Measurements from ENCODE around the gene HOXC5.

The HOXC5 gene

GRCh38 chr12:54047160-54047963 lies 14.5 kb downstream of the HOXC5 start:
- no peak for DNase-seq (ENCODE audit: low read depth)

- DNase-seq (ENCODE audit: low read depth): no peak
Observed at GRCh38 chr12:54047964-54048303, 15.1 kb downstream of the HOXC5 start.

- DNase-seq (ENCODE audit: low read depth): no peak
Observed at GRCh38 chr12:54048406-54049093, 15.7 kb downstream of the HOXC5 start.

GRCh38 chr12:54049108-54049507 lies 16.3 kb downstream of the HOXC5 start:
- no peak for DNase-seq (ENCODE audit: low read depth)

- no peak for DNase-seq (ENCODE audit: low read depth)
Observed at GRCh38 chr12:54050482-54050810, 17.6 kb downstream of the HOXC5 start.

- DNase-seq (ENCODE audit: low read depth): no peak
Observed at GRCh38 chr12:54051026-54051842, 18.4 kb downstream of the HOXC5 start.

- DNase-seq (ENCODE audit: low read depth): no peak
Observed at GRCh38 chr12:54051874-54052437, 19.1 kb downstream of the HOXC5 start.

- no peak for DNase-seq (ENCODE audit: low read depth)
Observed at GRCh38 chr12:54052438-54053002, 19.7 kb downstream of the HOXC5 start.

GRCh38 chr12:54053003-54053750 lies 20.3 kb downstream of the HOXC5 start:
- no peak for DNase-seq (ENCODE audit: low read depth)

GRCh38 chr12:54053751-54054741 lies 21.2 kb downstream of the HOXC5 start, which contains the start of gene HOXC4:
TSS of gene HOXC4 (plus strand) at chr12:54053835. CDS start at chr12:54053923, 88 bp downstream.
- DNase-seq (ENCODE audit: low read depth): no peak

GRCh38 chr12:54054742-54055194 lies 21.9 kb downstream of the HOXC5 start:
- DNase-seq (ENCODE audit: low read depth): no peak

- DNase-seq (ENCODE audit: low read depth): no peak
Observed at GRCh38 chr12:54055552-54055951, 22.7 kb downstream of the HOXC5 start.

- no peak for DNase-seq (ENCODE audit: low read depth)
Observed at GRCh38 chr12:54056110-54056509, 23.3 kb downstream of the HOXC5 start.

- DNase-seq (ENCODE audit: low read depth): no peak
Observed at GRCh38 chr12:54058128-54058768, 25.4 kb downstream of the HOXC5 start.

GRCh38 chr12:54059668-54060067 lies 26.8 kb downstream of the HOXC5 start:
- DNase-seq (ENCODE audit: low read depth): no peak

GRCh38 chr12:54060174-54060974 lies 27.5 kb downstream of the HOXC5 start:
- DNase-seq (ENCODE audit: low read depth): no peak

- DNase-seq (ENCODE audit: low read depth): no peak
Observed at GRCh38 chr12:54060975-54061778, 28.3 kb downstream of the HOXC5 start.

- DNase-seq (ENCODE audit: low read depth): no peak
Observed at GRCh38 chr12:54065677-54066076, 32.8 kb downstream of the HOXC5 start.

All from HS-27A (cell line).